GM18870 (cell line): ENCODE data around the gene CCDC33.
"Not testable (repeated sequence)": the region's sequence is repeated elsewhere in the genome, so short reads cannot be mapped to it uniquely, and the experiment has no call there.

ENCODE experiments used
- ATAC-seq: cut with Tn5 transposase; IDR thresholded peaks from one replicate; pipeline ENCODE4 v1.9.1; 2021; ENCODE audit warnings: moderate library complexity; ENCODE audit not compliant: unreplicated experiment

The CCDC33 gene

DNA sequence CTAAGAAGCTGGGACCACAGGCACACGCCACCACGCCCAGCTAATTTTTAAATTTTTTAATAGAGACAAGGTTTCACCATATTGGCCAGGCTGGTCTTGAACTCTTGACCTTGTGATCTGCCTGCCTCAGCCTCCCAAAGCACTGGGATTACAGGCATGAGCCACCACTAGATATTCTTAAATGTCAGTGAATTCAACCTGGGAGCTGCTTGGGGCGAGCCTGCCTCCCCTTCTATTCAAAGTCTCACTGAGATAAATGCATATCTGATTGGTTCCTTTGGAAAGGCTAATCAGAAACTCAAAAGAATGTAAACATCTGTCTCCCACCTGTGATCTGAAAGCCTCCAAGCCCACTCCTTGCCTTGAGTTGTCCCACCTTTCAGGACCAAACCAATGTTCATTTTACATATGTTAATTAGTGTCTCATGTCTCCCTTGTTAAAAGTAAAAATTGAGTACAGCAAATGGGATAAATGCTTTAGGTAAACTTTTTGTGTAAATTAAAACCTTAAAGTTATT lies 116.3 kb downstream of the CCDC33 start:
- no peak for ATAC-seq

DNA sequence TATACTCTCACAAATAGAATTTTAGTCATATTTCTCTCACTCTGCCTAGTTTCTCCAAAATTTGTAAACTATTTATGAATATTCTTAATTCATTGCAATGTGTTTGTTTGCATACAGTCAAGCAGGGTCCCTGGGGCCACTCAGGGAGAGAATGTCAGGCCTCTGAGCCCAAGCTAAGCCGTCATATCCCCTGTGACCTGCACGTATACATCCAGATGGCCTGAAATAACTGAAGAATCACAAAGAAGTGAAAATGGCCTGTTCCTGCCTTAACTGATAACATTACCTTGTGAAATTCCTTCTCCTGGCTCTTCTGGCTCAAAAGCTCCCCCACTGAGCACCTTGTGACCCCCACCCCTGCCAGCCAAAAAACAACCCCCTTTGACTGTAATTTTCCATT lies 117.9 kb downstream of the CCDC33 start:
- not testable (repeated sequence) for ATAC-seq

DNA sequence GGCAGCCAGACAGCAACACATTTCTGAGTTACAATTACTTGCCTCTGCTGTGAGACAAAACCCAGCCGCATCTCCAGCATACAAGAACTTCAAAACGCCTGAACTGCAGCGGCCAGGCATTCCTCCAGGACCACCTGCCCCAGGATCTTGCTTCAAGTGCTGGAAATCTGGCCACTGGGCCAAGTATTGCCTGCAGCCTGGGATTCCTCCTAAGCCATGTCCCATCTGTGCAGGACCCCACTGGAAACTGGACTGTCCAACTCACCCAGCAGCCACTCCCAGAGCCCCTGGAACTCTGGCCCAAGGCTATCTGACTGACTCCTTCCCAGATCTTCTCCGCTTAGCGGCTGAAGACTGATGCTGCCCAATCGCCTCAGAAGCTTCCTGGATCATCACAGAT lies 119.9 kb downstream of the CCDC33 start:
- not testable (repeated sequence) for ATAC-seq

DNA sequence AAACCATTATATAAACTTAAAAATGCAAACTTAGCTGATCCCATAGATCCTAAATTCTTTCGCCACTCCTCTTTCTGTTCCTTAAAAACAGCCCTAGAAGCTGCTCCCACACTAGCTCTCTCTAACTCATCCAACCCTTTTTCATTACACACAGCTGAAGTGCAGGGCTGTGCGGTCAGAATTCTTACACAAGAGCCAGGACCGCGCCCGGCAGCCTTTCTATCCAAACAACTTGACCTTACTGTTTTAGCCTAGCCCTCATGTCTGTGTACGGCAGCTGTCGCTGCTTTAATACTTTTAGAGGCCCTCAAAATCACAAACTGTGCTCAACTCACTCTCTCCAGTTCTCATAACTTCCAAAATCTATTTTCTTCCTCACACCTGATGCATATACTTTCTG lies 121.4 kb downstream of the CCDC33 start:
- ATAC-seq: not testable (repeated sequence)

DNA sequence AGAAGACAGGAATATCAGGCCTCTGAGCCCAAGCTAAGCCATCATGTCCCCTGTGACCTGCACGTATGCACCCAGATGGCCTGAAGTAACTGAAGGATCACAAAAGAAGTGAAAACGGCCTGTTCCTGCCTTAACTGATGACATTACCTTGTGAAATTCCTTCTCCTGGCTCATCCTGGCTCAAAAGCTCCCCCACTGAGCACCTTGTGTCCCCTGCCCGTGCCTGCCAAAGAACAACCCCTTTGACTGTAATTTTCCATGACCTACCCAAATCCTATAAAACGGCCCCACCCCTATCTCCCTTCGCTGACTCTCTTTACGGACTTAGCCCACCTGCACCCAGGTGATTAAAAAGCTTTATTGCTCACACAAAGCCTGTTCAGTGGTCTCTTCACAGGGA lies 123.2 kb downstream of the CCDC33 start:
- ATAC-seq: not testable (repeated sequence)

DNA sequence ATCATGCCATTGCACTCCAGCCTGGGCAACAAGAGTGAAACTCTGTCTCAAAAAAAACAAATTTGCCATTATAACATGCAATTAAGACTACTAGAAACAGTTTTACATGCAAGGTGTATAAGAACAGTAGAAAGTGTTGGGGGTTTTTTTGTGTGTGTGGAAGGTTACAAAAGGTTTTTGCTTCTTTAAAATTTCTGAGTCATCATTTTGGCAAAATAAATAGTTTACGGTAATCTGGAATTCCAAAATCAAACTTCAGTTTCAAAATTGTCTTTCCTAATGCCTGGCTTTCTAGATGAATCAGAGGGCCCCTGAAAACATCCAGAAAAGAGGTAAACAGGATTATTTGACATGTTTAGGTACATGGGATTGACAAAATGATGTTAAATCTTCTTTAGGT lies 124.7 kb downstream of the CCDC33 start:
- not testable (repeated sequence) for ATAC-seq

DNA sequence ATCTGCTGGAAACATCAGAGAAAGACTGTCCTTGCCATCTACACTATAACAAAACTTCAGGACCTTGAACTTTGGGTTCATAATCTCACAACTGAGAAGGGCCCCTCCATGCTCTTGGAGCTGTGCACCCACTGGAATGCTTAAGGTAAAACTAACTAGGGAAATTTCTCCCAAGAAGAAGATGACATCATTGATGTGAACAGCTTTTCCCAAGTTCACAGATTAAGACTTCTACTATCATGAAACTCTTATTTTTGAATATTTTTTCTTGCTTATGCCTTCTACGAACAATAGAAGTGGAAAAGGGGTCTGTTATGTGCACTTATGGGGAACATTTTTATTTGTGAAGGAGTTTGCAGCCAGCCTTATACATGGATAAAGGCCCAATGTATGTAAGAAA lies 126.4 kb downstream of the CCDC33 start:
- no peak for ATAC-seq

DNA sequence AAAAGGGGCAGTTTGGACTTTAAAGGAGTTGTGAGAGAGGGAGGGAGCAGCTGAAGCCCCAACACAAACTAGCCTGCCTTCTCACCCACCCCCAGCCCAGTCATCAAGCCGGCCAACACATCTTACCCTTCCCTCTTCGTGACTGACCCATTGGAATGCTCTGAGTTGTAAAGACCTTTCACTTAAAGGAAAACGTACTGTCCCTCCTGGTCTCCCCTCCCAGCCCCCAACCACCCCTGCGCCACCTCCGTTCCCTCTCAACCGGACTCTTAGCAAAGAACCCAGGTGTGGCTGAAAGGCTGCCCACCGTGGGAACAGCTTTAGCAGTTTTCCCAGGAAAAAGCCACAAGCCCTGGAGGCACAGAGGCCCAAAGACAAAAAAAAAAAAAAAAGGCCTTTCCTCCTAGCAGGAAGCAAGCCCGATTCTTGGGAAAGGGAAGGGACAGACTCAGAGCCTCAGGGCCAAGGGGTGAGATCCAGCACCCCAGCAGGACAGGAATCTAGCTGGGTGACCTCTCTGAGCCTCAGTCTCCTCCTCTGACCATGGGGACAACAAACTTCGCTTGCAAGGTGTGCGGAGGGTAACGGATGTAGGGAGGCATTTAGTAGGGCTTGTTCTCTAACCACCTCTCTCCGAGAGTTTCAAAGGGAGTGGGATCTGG lies 128.9 kb downstream of the CCDC33 start:
- ATAC-seq: no peak

DNA sequence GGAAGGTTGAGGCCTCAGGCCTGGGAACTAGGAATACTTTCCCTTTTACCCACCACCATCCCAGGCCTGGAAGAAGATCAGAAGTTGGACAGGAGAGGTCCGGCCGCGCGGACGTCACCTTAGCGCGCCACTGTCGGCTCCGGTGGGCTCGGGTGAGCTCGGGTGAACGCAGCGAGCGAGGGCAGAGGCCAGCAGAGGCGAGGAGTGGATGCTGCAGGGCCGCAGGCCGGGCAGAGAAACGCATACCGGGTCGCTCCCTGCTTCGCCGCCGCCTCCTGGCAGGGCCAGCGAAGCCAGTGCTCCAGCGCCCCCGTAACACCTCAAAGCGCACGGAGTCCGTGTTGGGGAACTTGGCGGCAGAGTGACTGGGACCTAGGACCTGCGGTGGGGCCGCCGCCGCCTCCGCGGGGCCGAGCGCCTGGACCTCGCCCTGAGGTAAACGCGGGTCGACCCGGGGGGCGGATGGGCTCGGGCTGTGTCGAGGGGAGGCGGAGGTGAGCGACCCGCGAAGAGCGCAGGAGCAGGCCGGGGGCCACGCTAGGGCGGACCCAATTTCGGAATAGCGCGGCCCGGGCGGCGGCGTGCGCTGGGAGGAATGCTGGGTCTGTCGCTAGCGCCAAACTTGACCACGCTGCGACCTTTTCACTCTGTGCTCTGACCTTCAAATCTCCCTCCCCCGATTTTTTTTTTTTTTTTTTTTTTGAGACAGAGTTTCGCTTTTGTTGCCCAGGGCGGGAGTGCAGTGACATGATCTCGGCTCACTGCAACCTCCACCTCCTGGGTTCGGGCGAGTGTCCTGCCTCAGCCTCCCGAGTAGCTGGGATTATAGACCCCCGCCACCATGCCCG lies 129.7 kb downstream of the CCDC33 start:
- ATAC-seq: no peak

DNA sequence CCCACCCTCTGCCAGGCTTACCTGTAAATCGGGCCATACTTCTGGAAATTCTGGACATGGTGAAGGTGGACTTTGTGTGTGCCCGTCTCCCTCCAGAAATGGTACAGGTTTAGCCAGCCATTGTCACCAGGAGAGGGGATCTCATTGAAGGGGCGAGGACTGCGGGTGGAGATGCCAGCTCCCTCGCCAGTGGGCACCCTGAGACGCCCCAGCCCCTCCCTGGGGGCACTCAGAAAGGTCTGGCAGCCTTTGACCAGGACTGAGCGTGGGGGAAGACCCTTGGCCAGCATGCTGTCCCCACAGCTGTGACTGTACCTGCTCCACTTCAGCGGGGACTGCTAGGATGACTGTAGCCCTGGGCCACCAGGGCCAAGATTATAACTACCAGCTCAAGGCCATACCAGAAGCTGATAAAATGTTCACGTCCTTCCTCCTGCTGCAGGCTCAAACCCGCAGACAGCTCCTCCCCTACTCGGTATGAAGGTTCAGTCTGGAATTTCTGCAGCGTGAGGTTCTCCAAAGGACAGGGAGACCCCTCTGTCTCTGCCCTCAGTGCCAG lies 131.2 kb downstream of the CCDC33 start, which contains the start of gene CYP11A1:
CYP11A1 (minus strand) TSS at position 351 of the 559 bp plus-strand sequence; CDS start at position 290, 61 bp downstream.
- no peak for ATAC-seq

DNA sequence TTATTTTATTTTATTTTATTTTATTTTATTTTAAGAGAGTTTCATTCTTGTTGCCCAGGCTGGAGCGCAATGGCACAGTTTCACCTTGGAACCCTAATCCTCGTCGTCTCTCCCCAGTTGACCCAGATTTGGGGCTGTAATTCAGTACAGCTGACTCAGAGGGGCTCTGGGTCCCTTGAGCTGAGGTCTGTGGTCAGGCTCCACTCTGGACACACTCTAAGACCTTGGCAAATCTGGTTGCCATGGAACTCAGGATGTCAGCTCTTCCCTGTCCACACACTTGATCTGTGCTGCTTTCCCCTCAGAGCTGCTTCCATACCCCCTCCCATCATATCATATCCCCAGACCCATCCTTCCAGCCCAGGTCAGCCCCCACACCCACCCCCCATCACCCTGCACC lies 132.0 kb downstream of the CCDC33 start:
- ATAC-seq: no peak

DNA sequence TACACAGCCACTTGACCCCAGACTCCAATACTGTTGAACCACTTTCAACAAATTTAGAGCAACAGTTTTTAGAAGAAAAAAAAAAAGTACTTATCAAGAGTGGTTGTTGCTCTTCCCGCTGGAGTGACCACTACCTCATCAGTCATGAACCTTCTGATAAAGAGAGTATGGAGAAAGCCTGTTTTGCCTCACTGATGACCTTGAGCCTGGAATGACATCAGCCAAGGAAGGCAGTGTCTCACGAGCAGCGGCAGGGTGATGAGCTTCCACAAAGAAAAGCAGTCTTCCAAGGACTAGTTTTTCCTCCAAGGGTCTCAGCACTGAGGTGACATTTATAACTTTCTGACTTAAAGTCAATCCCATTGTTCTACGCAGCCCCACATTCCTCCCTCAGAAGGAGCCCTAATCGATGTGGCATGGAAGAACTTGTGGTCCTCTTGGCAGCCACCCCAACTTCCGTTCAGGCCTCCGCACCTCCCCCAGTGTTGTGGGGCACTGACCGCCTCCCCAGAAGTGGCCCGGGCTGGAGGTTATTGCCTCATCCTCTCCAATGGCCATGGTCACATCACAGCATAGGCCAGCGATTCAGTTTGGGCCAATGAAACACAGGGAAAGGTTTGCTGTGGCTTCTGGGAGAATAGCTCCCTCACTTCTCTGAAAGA lies 133.1 kb downstream of the CCDC33 start:
- no peak for ATAC-seq

DNA sequence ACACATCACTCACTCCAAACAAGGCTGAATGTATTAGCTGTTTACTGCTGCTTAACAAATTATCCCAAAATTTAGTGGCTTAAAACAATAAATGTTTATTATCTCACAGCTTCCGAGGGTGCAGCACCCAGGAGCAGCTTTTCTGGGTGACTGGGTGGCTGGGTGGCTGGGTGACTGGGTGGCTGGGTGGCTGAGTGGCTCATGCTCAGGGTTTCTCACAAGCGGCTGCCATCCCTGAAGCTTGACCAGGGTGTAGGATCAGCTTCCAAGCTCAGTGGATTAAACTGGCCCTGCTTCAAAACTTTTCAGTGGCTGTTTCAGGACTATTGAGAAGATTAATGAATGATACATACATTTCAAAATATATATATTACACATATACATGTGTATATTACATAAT lies 133.6 kb downstream of the CCDC33 start:
- ATAC-seq: no peak

DNA sequence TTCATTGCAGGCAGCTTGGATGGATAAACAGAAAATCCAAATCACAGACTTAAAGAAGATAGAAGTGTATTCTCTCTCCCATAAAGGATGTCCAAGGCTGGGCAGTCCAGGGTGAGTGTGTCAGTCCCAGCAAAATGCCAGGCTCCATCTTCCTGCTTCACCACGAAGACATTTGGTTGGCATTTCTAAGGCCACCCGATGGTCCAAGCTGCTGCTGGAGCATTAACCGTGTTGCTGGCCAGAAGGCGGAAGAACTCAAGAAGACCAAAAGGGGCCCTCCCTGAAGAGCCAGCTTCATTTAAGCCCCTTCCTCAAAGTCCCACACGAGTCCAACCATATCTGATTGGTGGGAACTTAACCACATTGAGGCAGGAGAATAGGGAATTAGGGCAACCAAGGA lies 134.3 kb downstream of the CCDC33 start:
- ATAC-seq: no peak

DNA sequence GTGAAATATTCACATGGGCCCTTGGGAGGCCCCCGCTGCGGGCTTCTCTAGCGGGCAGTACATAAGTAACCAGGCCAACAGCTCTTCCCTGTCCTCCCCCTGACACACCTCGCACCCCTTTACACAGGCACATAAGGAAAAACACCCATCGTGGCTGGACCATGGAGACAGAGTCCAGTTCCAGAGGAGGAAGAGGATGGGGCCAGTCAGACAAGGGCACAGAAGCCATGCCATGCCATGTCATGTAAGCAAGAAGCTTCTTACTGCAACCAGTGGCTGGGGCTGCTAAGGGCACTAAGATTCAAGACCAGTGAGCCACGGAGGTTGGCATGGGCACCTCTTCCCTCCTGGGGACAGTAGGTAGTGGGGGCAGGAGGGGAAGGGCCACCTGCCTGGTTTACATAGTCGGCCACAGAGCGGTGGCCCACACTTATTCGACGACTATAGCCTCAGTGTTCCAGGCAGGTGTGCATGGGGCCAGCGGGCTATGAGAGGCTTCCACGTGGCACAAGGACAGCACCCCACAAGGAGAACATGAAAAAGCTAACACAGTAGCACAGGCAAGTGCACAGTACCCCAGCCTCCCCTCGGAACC lies 137.0 kb downstream of the CCDC33 start:
- ATAC-seq: no peak

DNA sequence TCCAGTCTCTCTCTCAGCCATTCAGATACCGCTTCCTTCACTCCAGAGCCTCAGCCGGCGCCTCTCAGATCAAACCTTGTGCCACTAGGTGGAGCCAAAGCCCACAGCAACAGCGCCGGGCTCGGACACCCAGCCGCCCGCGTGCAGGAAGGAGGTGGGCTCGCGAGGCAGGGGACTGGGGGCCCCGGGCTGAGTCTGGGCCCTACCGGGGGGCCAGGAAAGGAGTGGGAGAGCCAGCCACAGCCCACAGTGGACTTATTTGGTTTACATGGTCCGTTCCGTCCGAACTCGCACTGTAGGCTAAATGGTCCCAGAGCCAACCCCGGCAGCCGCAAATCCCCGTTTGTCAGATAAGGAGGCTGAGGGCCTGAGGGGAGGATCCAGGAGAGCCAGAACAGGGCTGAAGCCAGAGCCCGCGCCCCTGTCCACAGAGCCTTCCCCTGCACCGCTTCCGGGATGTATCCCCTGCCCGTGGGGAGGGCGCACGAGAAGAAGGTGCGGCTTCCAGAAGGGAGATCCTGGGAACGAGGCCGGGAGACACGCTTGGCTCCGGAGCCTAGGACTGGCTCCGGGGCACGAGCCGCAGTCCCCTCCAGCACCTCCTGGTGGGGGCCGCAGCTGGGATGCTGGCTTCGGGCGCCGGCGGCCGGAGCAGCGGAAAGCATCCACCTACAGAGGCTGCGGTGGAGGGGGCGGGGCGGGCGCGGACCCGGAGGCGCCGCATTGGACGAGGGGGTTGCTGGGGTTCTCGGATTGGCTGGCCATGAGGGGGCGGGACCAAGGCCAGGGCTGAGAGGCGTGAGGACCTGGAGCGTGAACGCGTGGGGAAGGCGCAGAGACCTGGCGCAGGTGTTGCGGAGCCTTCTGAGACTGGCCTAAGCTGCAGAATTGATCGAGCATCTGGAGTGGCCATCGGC lies 137.9 kb downstream of the CCDC33 start:
- no peak for ATAC-seq

DNA sequence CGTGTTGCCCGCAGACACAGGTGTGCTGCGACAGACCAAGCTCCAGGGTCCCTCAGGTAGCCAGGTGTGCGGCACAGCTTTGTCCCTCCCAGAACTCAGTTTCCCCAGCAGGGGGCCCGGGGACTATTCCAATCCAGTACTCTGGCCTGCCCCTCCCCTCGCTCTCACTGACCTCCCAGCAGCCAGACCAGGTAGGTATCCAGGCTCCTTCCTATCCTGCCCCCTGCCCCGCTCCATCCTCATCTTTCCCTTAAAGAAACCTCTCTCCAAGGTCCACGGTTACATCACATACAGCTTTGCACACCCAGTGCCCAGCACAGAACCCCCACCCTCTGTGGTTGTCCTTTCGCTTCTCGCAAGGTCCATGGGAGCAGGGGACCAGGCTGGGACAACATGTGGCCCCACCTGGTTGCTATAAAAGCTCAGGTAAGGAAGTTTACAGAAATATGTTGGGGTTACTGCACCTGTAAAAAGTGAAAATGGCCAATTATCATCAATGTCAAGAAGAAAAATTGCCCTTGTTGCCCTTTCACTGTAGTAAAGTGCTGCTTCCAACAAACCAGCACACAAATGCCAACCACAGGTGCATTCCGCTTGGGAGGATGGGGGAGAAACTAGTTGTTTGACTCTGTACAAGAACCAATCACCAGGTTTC lies 138.6 kb downstream of the CCDC33 start:
- ATAC-seq: no peak

DNA sequence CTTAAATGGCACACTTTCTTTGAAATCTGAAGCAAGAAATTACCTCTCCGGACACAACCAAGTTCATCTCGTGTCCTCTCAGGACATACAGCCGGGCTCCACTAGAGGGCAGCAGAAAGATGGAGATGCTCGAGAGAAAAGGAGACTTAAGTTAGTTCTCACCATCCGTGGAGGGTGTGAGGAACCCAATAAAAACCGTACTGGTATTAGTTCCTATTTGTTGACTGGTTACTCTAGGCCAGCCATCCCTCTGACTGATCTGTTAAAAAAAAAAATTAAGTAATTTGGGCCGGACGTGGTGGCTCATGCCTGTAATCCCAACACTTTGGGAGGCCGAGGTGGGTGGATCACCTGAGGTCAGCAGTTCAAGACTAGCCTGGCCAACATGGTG lies 139.2 kb downstream of the CCDC33 start:
- ATAC-seq: no peak

DNA sequence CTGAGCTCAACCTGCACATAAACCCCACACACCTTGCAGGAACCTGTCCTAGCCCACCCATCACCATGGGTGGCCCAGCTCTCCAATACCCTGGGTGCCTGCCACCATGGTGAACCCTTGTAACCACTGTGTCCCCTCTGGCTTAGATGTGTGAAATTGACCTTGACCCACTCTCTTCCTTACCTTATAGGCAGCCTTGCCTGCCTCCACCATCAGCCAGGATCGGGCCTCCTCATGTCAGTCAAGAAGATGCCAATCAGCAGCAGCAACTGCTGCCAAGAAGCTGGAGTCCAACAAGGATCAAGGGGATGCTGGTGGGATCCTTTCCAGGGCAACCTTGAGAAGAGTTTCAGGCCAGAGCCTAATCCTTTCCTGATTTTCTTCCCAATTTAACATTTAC lies 140.1 kb downstream of the CCDC33 start:
- ATAC-seq: no peak
